Left lobe of liver (tissue), 2 donors: ENCODE measurements around the gene TNIP1. TPM values are rescaled to one million over a fixed set of nuclear protein-coding genes. Genes with fewer than 3 reads are reported as not detected.

ENCODE experiments used
- ATAC-seq: fragments of 200-7000 bp; cut with Tn5 transposase; one replicate; pipeline ENCODE4 v1.9.1; 2020; ENCODE audit warnings: mild to moderate bottlenecking, moderate library complexity
- DNase-seq: peaks from one replicate; pipeline ENCODE4 v3.0.0-alpha.2; 2020; ENCODE audit warnings: low spot score
- total RNA-seq: library from RNA; stranded (reverse); gene quantifications from one replicate; pipeline ENCODE4 v1.2.1, GENCODE V29; 2021
- donor health status: DM: no; HTN: no; CAD: no; lungs with moderate emphysema.
- donor health status: DM: no; HTN: yes; CAD: no.

TNIP1 gene
- total RNA-seq, 1 donor from 2014 or later: 74.5 TPM

DNA sequence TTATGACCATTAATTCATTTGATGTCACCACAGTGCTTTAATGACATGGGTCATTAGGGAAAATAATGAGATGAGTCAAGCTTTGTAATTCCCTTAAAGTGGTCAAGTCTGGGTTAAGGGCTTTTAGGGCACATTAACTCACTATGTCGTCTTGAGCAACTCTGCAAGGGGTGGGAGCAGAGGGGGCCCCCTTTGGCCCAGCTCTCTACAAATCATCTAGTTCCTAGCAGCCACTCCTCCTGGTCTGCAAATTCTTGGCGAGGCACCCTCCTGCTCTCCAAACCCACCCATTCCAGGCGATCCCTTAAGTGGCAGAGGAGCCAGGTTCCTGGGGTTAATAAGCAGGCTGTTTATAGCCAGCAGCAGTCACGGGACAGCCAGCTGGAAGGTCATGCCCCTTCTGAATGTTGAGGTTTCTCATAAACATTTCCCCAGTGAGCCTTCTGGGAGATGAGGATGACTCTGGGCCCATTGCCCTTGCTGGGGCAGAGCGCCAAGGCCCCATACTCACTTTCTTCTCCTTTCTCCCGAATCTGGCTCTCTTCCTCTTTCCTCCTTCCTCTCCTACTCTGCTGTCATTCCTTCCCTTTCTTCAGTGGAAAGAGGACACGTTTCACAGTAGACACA lies 74.8 kb downstream of the TNIP1 start:
- ATAC-seq (peak; percentile 46), DNase-seq (no peak)

DNA sequence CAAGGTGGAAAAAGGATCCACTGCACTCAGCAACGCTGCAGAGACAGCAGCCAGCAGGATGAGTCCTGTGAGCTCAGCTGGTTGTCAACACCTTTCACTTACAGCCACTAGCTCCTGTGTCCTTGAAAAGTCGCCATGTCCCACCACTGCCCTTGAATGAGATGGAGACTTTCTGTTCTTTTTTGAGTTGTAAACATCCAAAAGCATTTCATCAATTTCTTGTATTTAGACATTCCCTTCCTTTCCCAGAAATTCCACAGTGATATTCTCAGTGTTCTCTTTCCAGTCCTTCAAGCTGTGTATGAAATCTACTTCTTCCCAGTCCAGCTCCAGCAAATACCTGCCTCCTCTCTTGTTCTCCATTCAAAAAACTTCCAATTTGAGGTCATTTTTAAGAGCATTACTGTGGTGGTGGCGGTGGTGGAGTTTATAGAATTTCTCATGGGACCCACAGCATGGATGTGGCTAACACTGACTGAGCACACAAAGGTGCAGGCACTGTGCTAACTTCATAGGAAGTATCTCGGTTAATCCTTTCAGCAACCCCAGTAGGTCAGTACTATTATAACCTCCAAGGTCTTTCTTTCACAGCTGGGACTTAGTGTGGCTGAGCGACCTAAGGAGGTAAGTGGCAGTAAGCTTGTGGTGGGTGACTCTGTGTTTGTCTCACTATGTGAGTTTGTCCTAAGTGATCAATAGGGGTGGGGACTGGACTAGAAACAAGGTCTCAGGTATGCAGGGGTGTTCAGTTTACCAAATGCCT lies 75.5 kb downstream of the TNIP1 start:
- ATAC-seq: peak; percentile 54

DNA sequence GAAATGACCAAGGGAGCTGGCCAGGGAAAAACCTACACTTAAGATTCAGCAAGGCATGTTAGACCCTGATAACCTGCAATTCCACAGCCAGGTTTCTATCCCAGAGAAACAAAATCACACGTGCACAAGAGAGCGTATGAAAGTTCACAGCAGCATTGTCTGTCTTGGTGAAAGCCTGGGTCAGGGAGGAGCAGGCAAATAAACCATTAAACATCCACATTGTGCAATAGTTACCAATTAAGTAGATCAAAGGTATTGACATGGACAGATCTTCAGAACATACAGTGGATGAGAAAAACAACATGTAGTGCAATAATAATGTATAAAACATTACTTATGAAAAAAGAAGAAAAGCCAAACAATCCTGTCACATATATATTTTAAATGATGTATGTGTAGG lies 76.3 kb downstream of the TNIP1 start:
- DNase-seq (peak; percentile 66), ATAC-seq (peak; percentile 51)

More for the DNA sequence above, 75.5 kb downstream of the TNIP1 start:
- DNase-seq: no peak

DNA sequence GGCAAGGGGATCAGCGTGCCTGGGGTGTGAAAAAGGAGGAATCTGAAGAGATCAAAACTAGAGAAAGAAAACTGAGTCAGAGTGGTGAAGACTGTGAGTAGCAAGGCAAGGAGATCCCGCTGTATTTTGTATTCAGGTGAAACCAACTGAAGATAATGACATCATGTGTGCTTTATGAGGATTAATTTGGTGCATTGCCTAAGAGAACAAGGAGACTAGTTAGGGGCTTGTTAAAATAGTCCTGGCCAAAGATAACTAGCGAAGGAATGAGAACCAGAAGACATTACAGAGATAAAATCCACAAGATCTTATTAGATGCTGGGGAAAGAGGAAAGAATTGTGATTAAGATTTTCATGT lies 77.4 kb downstream of the TNIP1 start:
- ATAC-seq (no peak), DNase-seq (no peak)

DNA sequence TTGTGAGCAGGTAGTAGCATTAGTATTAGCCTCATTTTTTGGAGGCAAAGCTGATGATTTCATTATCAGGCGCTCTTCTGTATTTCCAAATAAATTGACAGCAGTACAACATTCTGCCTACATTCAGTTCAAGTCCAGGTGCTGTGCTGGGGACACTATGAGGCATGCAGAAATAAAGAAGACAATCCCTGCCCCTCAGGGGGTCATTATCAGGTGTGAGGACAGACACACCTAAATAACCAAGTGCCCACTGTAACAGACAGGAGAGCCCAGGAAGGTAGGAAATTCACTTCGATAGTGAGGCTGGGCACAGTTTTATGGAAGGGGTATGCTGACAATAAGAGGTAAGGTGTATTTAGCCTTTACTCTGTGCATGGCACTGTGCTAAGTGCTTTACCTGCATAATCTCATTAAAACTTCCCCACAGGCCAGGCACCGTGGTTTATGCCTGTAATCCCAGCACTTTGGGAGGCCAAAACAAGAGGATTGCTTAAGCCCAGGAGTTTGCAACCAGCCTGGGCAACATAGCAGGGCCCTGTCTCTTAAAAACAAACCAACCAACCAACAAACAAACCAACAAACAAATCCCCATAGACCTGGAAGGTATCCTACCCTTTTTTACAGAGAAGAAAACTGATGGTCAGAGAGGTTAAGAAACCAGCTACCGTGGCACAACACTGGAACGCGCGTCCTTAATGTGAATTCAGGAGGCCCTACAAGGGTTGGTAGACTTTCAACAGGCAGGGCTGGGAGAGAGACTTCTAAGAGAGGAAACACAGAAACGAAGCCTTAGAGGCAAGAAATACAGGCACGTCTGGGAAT lies 77.9 kb downstream of the TNIP1 start:
- DNase-seq (peak; percentile 35), ATAC-seq (no peak)

DNA sequence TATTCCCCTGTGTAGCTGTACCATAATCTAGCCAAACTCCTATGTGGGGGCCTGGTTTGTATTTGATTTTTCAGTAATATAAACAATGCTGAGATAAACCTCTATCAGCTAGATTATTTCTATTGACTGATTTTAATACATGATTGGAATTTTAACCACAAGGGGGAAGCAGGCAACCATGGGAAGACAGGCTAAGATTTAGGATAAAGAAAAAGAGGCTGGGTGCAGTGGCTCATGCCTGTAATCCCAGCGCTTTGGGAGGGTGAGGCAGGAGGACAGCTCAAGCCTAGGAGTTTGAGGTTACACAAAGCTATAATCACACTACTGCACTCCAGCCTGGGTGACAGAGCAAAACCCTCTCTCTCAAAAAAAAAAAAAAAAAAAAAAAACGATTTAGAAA lies 78.6 kb downstream of the TNIP1 start:
- ATAC-seq: peak; percentile 61
- peak; percentile 48 for DNase-seq

DNA sequence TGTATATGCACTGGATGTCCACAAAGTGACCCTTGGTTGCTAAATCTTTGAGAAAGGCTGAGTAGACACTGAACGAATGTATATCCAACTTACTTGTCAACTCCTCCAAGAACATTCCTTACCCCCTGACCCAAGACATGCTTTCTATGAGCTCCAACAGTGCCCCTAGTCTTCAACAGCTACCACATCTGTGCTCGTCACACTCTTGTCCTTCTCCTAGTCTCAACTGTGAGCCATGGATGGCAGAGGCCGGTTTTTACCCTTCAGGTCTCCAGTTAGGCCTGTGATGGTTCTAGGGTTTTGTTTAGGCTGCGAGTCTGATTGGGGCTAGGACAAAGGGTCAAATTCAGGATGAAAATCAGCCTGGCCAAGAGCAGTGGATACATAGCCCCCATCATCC lies 79.4 kb downstream of the TNIP1 start:
- peak; percentile 5 for DNase-seq
- ATAC-seq: no peak

DNA sequence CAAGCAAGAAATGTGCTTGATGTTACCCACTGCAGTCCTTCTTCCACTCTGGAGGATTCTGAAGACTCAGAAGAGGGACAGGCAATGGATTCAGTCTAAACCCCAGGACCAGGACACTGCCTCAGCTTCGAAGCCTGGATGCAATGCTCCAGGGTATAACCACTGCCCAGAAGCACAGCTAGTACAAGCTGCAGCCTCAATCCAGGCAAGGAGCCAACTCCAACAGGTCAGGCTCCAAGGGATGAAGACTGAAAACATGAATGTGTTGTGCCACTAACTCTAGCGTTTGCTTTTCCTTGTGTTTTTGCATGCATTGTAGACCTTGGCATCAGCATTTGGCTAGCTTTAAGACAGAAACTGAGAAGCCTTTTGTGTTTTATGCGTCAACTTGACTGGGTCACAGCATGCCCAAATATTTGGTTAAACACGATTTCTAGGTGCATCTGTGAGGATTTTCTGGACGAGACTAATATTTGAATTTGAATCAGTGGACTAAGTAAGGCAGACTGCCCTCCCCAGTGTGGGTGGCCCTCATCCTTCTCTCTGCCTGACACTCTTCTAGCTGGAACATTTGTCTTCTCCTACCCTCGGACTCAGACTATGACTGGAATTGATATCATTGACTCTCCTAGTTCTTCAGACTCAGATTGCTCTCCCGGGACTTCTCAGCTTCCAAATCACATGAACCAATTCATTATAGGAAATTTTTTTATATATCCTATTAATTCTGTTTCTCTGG lies 81.0 kb downstream of the TNIP1 start:
- ATAC-seq (peak; percentile 84), DNase-seq (peak; percentile 86)

DNA sequence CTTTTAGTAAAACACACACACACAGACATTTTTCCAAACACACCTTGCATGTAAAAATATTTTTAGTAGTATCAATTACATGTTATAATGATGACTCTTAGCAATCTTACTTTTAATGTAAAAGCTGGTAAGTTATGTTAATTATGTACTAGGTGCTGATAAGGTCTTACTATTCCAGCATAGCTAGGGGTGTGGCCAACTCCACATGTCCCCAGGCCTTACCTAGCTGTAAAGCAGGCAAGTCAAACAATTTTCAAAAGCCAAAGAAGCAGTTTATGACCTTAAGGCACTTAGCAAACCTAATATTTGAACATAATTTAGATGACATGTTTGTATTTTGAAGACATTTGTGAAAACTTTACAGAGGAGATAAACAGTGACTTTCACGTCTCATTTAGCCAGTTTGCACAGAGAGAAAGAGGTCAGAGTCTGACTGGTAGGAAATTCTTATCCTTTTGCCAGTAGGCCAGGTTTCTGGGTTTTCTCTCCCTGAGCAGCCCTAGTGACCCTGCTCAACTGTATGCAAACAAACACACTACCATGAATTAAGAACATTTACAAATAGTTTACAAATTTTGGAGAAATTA lies 86.9 kb downstream of the TNIP1 start:
- no peak for DNase-seq

DNA sequence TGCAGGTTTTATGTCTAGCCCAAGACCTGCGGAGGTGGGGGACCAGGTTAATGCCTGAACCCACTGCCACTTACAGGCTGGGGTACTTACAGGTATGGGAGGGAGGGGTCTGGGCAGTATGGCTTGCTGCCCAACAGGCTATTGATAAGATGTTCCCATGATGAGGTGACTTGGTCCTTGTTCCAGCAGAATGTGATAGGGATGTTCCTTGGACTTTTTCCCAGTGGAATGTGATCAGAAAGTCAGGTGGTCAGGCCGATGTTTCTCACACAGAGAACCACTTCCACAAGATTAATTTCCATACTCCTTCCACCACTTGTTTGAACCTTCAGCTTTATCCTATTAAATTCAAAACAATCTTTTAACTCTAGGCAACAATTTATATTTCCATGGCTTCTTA lies 87.4 kb downstream of the TNIP1 start:
- no peak for DNase-seq
- peak; percentile 46 for ATAC-seq

More for the DNA sequence above, 86.9 kb downstream of the TNIP1 start:
- ATAC-seq: peak; percentile 85

DNA sequence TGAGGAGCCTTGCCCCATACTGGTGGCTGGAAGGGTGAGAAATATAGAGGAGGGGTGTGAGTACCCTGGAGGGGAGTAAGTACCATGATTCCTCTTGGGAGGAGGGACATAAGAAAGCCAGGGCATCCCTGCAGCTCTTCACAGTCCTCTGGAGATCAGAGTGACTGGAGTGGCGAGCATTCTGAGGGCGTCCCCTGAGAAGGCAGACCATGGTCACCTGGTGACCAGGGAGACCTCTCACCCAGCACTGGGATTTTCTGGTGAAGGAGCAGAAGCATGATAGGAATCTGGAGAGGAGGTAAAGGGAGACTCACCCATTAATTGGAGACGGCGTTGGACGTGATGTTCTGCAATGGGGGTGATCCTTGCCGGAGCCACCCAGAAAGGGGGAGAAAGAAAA lies 88.1 kb downstream of the TNIP1 start:
- DNase-seq (no peak), ATAC-seq (no peak)

DNA sequence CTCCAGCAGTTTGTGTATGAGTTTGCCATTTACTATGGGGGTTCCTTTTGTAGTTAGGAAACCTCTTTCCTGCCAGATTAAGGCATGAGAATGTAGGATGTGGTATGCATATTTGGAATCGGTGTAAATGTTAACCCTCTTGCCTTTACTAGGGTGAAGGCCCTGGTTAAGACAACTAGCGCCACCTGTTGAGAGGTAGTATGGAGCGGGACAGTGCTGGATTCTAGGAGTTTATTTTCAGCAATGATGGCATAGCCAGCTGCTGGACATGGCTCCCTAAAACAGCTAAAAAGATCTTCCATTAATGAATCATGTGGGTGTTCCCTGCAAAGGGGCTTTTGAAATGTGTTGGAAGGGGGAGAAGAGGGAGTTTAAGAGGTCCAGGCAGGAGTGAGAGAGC lies 91.1 kb downstream of the TNIP1 start:
- DNase-seq: no peak
- no peak for ATAC-seq

DNA sequence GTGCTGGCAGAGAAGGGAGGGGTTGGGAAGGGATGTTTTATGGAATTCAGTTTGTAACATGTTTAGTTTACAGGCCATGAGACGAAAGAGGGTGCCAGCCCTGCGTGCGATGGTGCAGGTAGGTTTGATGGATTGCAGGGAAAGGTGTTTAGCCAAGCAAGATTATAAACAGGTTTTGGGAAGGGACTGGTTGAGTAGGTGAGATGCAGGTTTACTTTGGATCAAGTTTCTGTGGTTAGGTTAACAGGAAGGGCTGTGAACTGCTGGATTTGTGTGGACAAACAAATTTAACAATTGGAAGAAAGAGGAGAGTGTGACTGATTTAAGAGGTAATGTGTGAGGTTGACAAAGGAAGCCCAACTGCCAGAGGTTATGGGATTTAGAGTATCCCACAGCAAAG lies 93.1 kb downstream of the TNIP1 start:
- no peak for DNase-seq
- ATAC-seq: no peak

Other genes with a start within 250 kb of the TNIP1 start
- gene IRGM, start 234.5 kb downstream of the TNIP1 start, total RNA-seq: not detected
- gene ZNF300, start 176.1 kb downstream of the TNIP1 start, total RNA-seq: 0.23 TPM
- 199 TPM for gene GPX3, start 60.4 kb downstream of the TNIP1 start, total RNA-seq
- 232 TPM for gene ANXA6, start 76.7 kb upstream of the TNIP1 start, total RNA-seq
- gene CCDC69, start 143.1 kb upstream of the TNIP1 start, total RNA-seq: 29.2 TPM
- 13.2 TPM for gene GM2A, start 172.2 kb upstream of the TNIP1 start, total RNA-seq
- not detected for gene SLC36A3, start 222.7 kb upstream of the TNIP1 start, total RNA-seq